ENCODE results near the gene RILPL1. TPM values are rescaled to one million over a fixed set of nuclear protein-coding genes. Genes with fewer than 3 reads are reported as not detected.

RILPL1 gene
- total and polyA plus RNA-seq, 10 of the 15 experiments (the other 5 are each of a cell fraction or from before 2014, with no cell fraction given): 0.05 to 0.61 (median 0.25) TPM

- RAD21 ChIA-PET (ENCODE audit: unreplicated experiment): interaction anchor here (0.8 to 1.2 kb wide), 4 partner anchors 10 to 208 kb away, joined by 3 to 4 read pairs (median 4); partner anchors contain the start of gene RILPL2
- Histone ChIP-seq H3K27ac (ENCODE audit: control insufficient read depth, insufficient read depth) (peak overlapping the region; percentile 59), H3K4me1 (ENCODE audit: control insufficient read depth, insufficient read depth, low read length) (peaks cover 33% of the 10 kb centered on the region), H3K36me3 (ENCODE audit: control insufficient read depth in 2 of 2, insufficient read depth in 2 of 2, low read length in 1 of 2) (no peaks in the 10 kb centered on the region), H3K4me2 (ENCODE audit: control insufficient read depth, insufficient read depth) (peak overlapping the region; percentile 80), H4K20me1 (ENCODE audit: control insufficient read depth, insufficient read depth) (no peaks in the 10 kb centered on the region), H3K9ac (ENCODE audit: control insufficient read depth, insufficient read depth, low read length) (peak overlapping the region; percentile 54), H2AFZ (ENCODE audit: control insufficient read depth, low read depth, low read length) (peak overlapping the region; percentile 76), H3K79me2 (ENCODE audit: control insufficient read depth, insufficient read depth, low read length) (no peaks in the 10 kb centered on the region; the same call in 1 of the 2 replicates), H3K4me3 (peak overlapping the region; percentile 8; the same call in 1 of the 2 replicates), H3K9me3 (replicated peaks; ENCODE audit: control insufficient read depth, insufficient read depth, low read length) (no peaks in the 10 kb centered on the region), H3K27me3 (replicated peaks in 1 of 2; ENCODE audit: control insufficient read depth in 2 of 2, insufficient read depth in 2 of 2, low read length in 1 of 2) (no peaks in the 10 kb centered on the region)
- in situ Hi-C loops (cut with MboI): loop anchor here (25.0 kb wide), 1 partner anchor 1467 kb away; the partner anchor contains the start of gene UBC
- BruUV-seq (replicated peaks): no TSS peak
- WGBS (ENCODE audit: insufficient coverage, insufficient replicate concordance, low lambda C conversion rate, missing lambda C conversion rate): 10% methylated on average over 18 of the region's 18 CpGs
- FAIRE-seq (no peak), DNase-seq (ENCODE audit: low read depth, low spot score) (no peak), ATAC-seq (no peak; the same call in 2 of the 3 replicates)
- POLR2A ChIA-PET: interaction anchor here (0.5 to 1.1 kb wide), 4 partner anchors 12 to 612 kb away, joined by 3 to 6 read pairs (median 4); partner anchors contain the start of gene SNRNP35
- TF ChIP-seq POU2F2 (IDR thresholded peaks at IDR 0.05; ENCODE audit: borderline replicate concordance, low read depth, low read length): peak; percentile 52; the same call in 1 of the 3 replicates
- no peak for TF ChIP-seq SREBF2 (IDR thresholded peaks at IDR 0.05; ENCODE audit: low read length)
- CTCF ChIA-PET: interaction anchor here (1.0 kb wide), 1 partner anchor 23 kb away, joined by 4 read pairs; no protein-coding TSS in a partner anchor
- intact Hi-C loops (cut with micrococcal nuclease; ENCODE audit: unreplicated experiment): no loop called here
- SMC1A ChIA-PET (ENCODE audit: uncharacterized antibody, unreplicated experiment): interaction anchor here (0.6 to 1.9 kb wide), 7 partner anchors 12 to 22 kb away, joined by 3 to 7 read pairs (median 3); partner anchors contain the start of gene SNRNP35
Observed at GRCh38 chr12:123445388-123446332, 87.9 kb downstream of the RILPL1 start.

Data from GM12878 (cell line).